GM19193 (cell line): ENCODE results near the gene PELI3.

ENCODE experiments used
- POLR2A ChIP-seq: IDR thresholded peaks from 4 replicates; pipeline ENCODE4 v1.6.1; 2011; ENCODE audit not compliant: insufficient read depth, insufficient read length; ENCODE audit errors: extremely low read depth

The PELI3 gene

DNA sequence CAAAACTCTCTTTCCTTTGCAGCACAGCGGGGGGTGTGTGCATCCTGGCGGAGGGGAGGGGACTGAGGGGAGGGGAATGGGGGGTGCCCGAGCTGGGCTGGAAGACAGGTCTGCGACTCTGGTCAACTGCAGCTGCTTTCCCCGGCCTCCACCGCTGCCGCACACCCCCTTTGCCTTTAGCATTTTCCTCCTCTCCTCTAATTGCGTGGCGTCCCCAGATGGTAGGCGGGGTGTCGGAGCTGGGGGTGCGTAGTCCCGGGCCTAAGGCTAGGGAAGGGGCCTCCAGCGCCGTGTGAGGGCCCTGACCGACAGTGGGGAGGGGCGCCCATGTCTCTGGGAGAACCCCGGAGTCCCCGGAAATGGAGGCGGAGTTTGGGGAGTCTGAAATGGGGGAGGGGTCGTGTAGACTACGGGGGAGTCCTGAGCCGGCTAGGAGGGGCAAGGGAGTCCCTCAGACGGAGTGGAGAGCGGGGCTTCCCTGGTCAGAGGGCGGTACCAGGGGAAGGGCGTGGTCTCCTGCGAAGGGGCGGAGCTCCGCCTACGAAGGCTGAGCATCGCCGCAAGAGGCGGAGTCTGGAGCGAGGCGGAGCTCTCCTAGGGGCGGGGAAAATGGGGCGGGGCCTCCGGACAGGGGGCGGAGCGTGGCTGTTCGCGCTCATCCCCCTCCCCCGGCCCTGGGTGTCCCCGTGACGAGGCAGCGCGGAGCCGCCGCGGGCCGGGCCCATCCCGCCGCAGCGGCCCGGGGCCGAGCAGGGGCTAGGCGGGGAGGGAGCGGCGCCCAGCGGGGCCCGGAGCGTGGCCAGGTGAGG lies at the start of gene PELI3:
PELI3 (plus strand) TSS at position 681 of the 809 bp plus-strand sequence. CDS start 1,224 bp downstream, outside the sequence.
- no peak for TF ChIP-seq POLR2A

DNA sequence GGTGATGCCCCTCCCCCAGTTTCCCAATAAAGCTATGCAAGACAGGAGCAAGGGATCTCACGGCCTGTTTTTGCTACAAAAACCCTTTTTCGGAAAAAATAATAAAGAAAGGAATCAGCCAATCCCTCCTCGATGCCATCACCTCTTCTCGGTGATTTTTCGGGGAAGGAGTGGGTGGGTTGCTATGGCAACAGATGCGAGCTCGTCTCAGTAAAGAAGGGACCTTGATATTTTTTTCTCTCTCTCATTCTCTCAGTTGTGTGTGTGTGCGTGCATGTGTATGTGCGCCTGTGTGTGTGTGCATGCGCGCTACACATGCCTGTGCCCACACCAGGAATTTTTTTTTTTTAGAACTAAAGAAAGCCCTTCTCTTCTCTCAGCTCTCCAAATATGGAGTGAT lies 49.7 kb upstream of the PELI3 start:
- no peak for TF ChIP-seq POLR2A

DNA sequence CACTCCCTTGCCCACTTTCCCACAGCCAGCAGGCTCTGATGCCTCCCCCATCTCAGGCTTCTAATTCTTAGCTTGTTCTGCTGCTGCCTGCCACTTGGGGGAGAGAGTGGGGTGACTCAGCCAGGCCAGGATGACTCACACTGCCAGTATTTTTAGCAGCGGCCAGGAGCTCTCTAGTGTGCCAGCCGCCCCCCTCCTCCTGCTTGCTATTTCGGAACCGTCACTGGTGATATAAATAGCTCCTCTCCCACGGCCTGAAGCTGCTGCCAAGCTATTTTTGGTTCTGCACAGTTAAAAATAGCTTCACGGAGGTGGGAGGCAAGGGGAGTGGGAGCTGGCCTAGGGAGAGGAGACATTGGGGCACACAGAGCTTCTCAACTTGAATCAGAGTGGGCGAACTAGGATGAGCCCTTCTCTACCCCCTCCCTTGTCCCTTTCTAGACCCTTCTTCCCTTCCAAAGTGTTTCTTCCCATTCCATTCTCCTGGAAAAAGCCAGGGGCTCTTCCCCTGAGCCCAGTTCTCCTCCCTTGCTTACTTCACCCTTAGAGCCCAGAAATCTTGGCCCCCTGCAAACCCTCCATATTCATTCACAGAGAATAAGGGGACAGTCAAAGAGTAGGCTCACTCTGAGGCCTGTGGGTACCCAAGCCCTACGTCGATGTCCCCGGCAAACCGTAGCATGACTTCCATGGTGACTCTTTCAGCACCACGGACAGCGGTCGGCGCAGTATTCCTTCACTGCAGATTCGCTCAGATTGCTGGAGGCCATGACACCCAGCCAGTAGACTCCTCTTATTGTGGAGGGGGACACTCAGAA lies 48.3 kb upstream of the PELI3 start:
- TF ChIP-seq POLR2A: no peak

- no peak for TF ChIP-seq POLR2A
These were observed 47.8 kb upstream of the PELI3 start for GRCh38 chr11:66418986-66419308.

DNA sequence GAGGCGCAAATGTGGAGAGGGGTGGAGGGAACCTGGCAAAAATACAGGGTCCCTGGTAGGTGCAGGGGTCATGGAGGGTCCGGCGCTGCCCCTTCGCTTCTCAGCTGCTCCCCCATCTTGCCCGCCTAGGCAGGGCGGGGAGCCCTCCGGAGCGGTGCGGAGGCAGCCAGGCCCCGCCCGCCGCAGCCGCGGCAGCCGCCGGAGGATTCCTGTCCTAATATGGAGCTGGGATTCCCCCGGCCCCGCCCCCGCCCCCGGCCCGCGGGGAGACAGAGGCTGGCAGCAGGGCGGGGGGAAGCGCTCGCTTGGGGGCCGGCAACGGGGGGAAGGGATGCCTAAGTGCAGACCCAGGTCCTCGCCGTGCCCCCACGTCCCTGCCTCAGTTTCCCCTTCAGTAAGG lies 46.9 kb upstream of the PELI3 start:
- no peak for TF ChIP-seq POLR2A

- TF ChIP-seq POLR2A: no peak
These were observed 45.8 kb upstream of the PELI3 start, which contains the start of gene NPAS4 for GRCh38 chr11:66420671-66421476. TSS of gene NPAS4 (plus strand) at chr11:66421035. CDS start at chr11:66421180, 145 bp downstream.

GRCh38 chr11:66421492-66422205 lies 45.1 kb upstream of the PELI3 start:
- no peak for TF ChIP-seq POLR2A

DNA sequence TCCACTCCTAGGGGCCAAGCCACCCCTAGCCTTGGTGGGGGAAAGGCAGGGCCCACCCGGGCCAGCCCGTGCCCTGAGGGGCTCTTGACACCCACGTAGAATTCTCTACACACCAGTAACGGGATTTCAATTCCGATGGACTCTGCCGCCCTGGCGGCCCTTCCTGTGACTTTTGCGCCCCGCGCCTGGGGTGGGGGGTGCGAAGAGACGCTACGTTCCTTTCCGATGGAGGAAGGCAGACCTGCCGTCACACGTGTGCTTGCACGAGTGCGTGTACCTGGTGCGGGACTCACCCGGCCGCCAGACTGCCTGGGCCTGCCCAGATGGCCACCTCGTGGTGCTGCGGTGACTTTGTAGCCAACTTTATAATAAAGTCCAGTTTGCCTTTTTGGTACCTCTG lies 40.4 kb upstream of the PELI3 start:
- TF ChIP-seq POLR2A: no peak

- TF ChIP-seq POLR2A: no peak
These were observed 37.8 kb upstream of the PELI3 start for GRCh38 chr11:66428933-66429332.

DNA sequence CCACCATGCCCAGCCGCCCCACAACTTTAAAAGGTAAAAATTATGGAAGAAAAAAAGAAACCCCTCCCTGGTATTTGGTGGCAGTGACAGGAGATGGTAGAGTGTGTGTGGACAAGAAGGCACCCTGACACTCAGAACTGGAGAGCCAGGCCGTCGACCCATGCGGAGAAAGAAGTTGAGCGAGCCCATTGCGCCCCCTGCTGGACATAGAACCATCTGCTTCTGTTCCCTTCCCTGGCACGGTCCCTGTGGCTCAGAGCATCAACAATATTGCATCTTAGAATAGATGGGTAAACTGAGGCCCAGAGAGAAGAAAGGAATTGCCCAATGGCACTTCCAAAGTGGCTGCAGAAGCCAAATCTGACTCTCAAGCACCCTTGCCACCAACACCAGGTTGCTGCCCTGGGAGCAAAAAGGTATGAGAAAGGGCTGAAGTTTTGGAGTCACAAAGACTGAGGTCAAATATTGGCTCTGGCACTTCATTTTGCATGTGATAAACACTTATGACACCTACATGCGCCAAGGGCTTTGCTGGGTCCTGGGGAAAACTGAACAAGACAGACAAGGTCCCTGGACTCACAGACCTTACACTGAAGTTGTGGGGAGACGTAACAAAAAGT lies 36.6 kb upstream of the PELI3 start:
- TF ChIP-seq POLR2A: no peak

DNA sequence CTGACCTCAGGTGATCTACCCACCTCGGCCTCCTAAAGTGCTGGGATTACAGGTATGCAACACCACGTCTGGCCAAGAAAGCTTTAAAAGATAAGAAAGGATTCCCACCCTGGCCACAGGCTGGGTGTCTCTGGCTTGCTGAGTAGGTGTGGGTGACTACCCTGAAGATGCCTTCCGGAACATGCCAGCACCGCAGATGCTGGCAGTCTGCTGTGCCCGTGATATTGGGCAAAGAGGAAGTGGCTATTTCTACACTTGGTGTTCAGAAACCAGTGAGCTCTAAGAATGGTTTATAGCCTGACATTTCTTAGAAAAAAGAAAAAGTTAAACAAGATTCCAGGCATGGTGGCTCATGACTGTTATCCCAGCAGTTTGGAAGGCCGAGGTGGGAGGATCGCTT lies 34.1 kb upstream of the PELI3 start:
- no peak for TF ChIP-seq POLR2A

GRCh38 chr11:66437979-66438503 lies 28.7 kb upstream of the PELI3 start:
- no peak for TF ChIP-seq POLR2A

DNA sequence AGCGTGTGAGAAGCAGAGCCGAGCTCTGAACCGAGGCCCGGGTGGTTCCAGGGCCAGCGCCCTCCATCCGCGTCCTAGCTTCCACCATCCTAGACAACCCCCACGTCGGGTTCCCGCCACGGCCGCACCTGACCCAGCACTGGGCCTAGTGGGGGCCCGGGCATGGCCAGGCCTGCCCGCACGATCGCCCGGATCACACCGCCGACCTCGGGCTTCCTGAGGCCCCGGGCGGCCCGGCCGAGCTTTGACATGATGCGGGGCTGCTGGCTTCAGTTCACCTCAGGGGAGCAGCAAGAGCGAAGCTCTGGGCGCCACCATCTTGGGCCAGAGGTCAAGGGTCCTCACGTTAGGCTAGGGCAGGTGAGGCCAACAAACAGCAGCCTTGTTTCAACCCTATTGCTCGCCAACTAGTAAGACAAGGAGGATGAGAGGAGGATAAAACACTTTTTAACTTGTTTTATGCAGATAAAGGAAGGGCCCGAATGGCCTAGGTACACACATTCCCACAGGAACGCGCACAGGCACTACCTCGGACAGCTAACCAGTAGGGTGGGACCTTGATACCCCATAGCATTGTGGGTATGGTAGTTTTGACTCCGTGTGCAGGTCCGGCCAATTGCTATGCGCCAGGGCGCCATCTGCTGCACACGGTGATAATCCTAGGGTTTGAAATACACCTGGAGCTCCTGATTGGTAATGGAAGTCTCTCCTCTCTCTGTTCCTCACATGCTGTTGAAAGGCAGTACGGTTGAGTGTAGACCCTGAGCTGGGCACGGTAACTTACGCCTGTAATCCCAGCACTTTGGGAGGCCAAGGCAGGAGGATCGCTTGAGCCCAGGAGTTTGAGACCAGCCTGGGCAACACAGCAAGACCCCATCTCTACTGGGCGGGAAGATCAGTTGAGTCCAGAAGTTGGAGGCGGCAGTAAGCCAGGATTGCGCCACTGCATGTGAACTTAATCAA lies 27.9 kb upstream of the PELI3 start, which contains the start of gene MRPL11:
MRPL11 (minus strand) TSS at position 345 of the 963 bp plus-strand sequence; CDS start at position 251, 94 bp downstream.
- TF ChIP-seq POLR2A: peak; percentile 75
